ENCODE results near the gene DISP3.

- TF ChIP-seq CTCF (IDR thresholded peaks at IDR 0.05) (no peak), POLR2A (IDR thresholded peaks at IDR 0.05) (no peak)
These were observed 57.0 kb downstream of the DISP3 start for GRCh38 chr1:11535761-11536572.
